Trophoblast cell (in vitro differentiated cells and primary cell): ENCODE data around the gene HLA-DQB2.
"Not testable (repeated sequence)": the region's sequence is repeated elsewhere in the genome, so short reads cannot be mapped to it uniquely, and the experiment has no call there.

ENCODE experiments used
- DNase-seq, 2 donors: peaks; one replicate each; pipeline ENCODE4 v3.0.0-alpha.2; 2016
- H2AFZ ChIP-seq: 2 replicates; pipeline ENCODE4 v1.6.1; 2013; ENCODE audit warnings: low read length, moderate library complexity, mild to moderate bottlenecking; ENCODE audit not compliant: insufficient read depth, poor library complexity
- H2AK5ac ChIP-seq: 2 replicates; pipeline ENCODE4 v1.6.1; 2013; ENCODE audit warnings: mild to moderate bottlenecking, low read length
- H2BK120ac ChIP-seq: 2 replicates; pipeline ENCODE4 v1.6.1; 2013; ENCODE audit warnings: low read length, mild to moderate bottlenecking, moderate library complexity; ENCODE audit not compliant: insufficient read depth, poor library complexity
- H2BK12ac ChIP-seq: 2 replicates; pipeline ENCODE4 v1.6.1; 2013; ENCODE audit warnings: mild to moderate bottlenecking, low read length, moderate library complexity
- H2BK5ac ChIP-seq: 2 replicates; pipeline ENCODE4 v1.6.1; 2013; ENCODE audit warnings: low read length, low read depth, moderate library complexity, mild to moderate bottlenecking; ENCODE audit not compliant: poor library complexity
- H3K14ac ChIP-seq: 2 replicates; pipeline ENCODE4 v1.6.1; 2013; ENCODE audit warnings: mild to moderate bottlenecking, low read length
- H3K18ac ChIP-seq: 2 replicates; pipeline ENCODE4 v1.6.1; 2013; ENCODE audit warnings: mild to moderate bottlenecking, low read length
- H3K23ac ChIP-seq: 2 replicates; pipeline ENCODE4 v1.6.1; 2013; ENCODE audit warnings: low read length
- H3K27ac ChIP-seq: 2 replicates; pipeline ENCODE4 v1.5.1; 2013; ENCODE audit warnings: low read depth, mild to moderate bottlenecking, inconsistent platforms, low read length, moderate library complexity
- H3K27me3 ChIP-seq: 2 replicates; pipeline ENCODE4 v1.6.1; 2013; ENCODE audit warnings: inconsistent platforms, mild to moderate bottlenecking, low read length, moderate library complexity; ENCODE audit not compliant: insufficient read depth
- H3K36me3 ChIP-seq, 2 experiments: 1 replicate in 1 of 2; 2 replicates in 1 of 2; pipeline ENCODE4 v1.6.1; 2013; ENCODE audit warnings: low read length in 2 of 2, mild to moderate bottlenecking in 2 of 2, moderate library complexity in 1 of 2; ENCODE audit not compliant: insufficient read depth in 2 of 2, control insufficient read depth in 1 of 2
- H3K4ac ChIP-seq: 2 replicates; pipeline ENCODE4 v1.6.1; 2013; ENCODE audit warnings: low read depth, mild to moderate bottlenecking, low read length, moderate library complexity
- H3K4me1 ChIP-seq, 2 experiments: 1 replicate in 1 of 2; 2 replicates in 1 of 2; pipeline ENCODE4 v1.6.1; 2013; ENCODE audit warnings: low read length in 2 of 2, mild to moderate bottlenecking in 2 of 2, moderate library complexity in 1 of 2; ENCODE audit not compliant: insufficient read depth in 2 of 2, control insufficient read depth in 1 of 2
- H3K4me2 ChIP-seq: 2 replicates; pipeline ENCODE4 v1.6.1; 2013; ENCODE audit warnings: inconsistent platforms, mild to moderate bottlenecking, low read length, moderate library complexity
- H3K4me3 ChIP-seq: 2 replicates; pipeline ENCODE4 v1.5.1; 2013; ENCODE audit warnings: mild to moderate bottlenecking, low read depth, low read length, inconsistent platforms
- H3K79me1 ChIP-seq: one replicate; pipeline ENCODE4 v1.6.1; 2013; ENCODE audit warnings: low read length
- H3K79me2 ChIP-seq: 2 replicates; pipeline ENCODE4 v1.6.1; 2013; ENCODE audit warnings: low read length, mild to moderate bottlenecking; ENCODE audit not compliant: control insufficient read depth, insufficient read depth, poor library complexity
- H3K9ac ChIP-seq: 2 replicates; pipeline ENCODE4 v1.6.1; 2013; ENCODE audit warnings: mild to moderate bottlenecking, low read length
- H3K9me3 ChIP-seq: 2 replicates; pipeline ENCODE4 v1.6.1; 2013; ENCODE audit warnings: low read depth, mild to moderate bottlenecking, control low read depth, inconsistent platforms, low read length; ENCODE audit not compliant: insufficient read depth
- H4K12ac ChIP-seq: 2 replicates; pipeline ENCODE4 v1.6.1; 2013; ENCODE audit warnings: low read depth, mild to moderate bottlenecking, low read length, moderate library complexity
- H4K8ac ChIP-seq: 2 replicates; pipeline ENCODE4 v1.6.1; 2013; ENCODE audit warnings: low read depth, mild to moderate bottlenecking, low read length, moderate library complexity
- H4K91ac ChIP-seq: one replicate; pipeline ENCODE4 v1.6.1; 2013; ENCODE audit warnings: low read depth, mild to moderate bottlenecking, low read length, moderate library complexity
- WGBS: extraction: QIAGEN DNeasy Blood & Tissue Kit; methylation state at CpG from one replicate; pipeline ENCODE4 v1.1.7; 2013; ENCODE audit warnings: missing lambda C conversion rate; ENCODE audit not compliant: insufficient read length, insufficient coverage; ENCODE audit errors: extremely low coverage; 5-methylcytosine and 5-hydroxymethylcytosine counted together

The HLA-DQB2 gene

DNA sequence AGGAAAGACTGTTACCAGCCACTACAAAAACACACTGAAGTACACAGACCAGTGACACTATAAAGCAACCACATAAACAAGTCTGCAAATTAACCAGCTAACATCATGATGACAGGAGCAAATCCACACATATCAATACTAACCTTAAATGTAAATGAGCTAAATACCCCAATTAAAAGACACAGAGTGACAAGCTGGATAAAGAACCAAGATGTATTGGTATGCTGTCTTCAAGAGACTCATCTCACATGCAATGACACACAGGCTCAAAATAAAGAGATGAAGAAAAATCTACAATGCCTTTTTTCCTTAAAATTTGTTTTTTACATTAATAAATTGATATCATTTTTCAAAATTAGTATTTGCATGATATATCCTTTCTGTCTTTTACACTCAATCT, 19.6 kb upstream of the HLA-DQB2 start:
- H3K4ac ChIP-seq, H4K12ac ChIP-seq, H2BK120ac ChIP-seq, DNase-seq, H2BK5ac ChIP-seq, H4K8ac ChIP-seq, H3K4me2 ChIP-seq, H3K9ac ChIP-seq, H2AFZ ChIP-seq, H3K18ac ChIP-seq, H3K14ac ChIP-seq, H3K4me1 ChIP-seq, H3K9me3 ChIP-seq, H3K4me3 ChIP-seq, H3K79me2 ChIP-seq, H2BK12ac ChIP-seq, H3K36me3 ChIP-seq, H4K91ac ChIP-seq, H3K27me3 ChIP-seq, H3K27ac ChIP-seq, H2AK5ac ChIP-seq, H3K23ac ChIP-seq, H3K79me1 ChIP-seq: not testable (repeated sequence)

DNA sequence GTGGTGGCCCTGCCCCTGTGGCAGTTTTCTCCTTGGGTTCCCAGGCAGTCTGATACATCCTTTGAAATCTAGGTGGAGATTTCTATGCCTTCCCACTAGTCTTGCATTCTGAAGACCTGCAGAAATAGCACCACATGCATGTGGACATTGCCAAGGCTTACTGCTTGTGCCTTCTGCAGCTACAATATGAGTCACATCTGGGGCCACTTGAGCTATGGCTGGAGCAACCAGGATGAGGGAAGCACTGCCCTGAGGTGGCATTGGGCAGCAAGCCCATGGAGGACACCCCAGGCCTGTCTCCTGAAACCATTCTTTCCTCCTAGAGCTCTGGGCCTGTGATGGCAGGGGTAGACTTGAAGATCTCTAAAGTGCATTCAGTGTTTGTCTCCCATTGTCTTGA, 15.7 kb upstream of the HLA-DQB2 start:
- H4K8ac ChIP-seq: no peak overlapping the region
- no peaks in the 10 kb centered on the region for H3K27me3 ChIP-seq
- no peak overlapping the region for H3K23ac ChIP-seq
- no peaks in the 10 kb centered on the region for H3K4me1 ChIP-seq
- H4K91ac ChIP-seq: no peak overlapping the region
- H3K79me2 ChIP-seq: no peaks in the 10 kb centered on the region
- H3K9ac ChIP-seq: no peak overlapping the region
- H2BK12ac ChIP-seq: no peak overlapping the region
- H3K36me3 ChIP-seq: no peaks in the 10 kb centered on the region
- H3K27ac ChIP-seq: no peak overlapping the region
- no peak overlapping the region for H3K4me3 ChIP-seq
- H3K79me1 ChIP-seq: no peaks in the 10 kb centered on the region
- H2AK5ac ChIP-seq: no peak overlapping the region
- H4K12ac ChIP-seq: no peak overlapping the region
- no peak overlapping the region for H2BK120ac ChIP-seq
- H3K4me2 ChIP-seq: no peak overlapping the region
- no peak overlapping the region for H2BK5ac ChIP-seq
- H3K9me3 ChIP-seq: no peaks in the 10 kb centered on the region
- no peak overlapping the region for H3K18ac ChIP-seq
- no peak overlapping the region for H3K14ac ChIP-seq
- H3K4ac ChIP-seq: no peak overlapping the region
- no peak for DNase-seq
- no peak overlapping the region for H2AFZ ChIP-seq

DNA sequence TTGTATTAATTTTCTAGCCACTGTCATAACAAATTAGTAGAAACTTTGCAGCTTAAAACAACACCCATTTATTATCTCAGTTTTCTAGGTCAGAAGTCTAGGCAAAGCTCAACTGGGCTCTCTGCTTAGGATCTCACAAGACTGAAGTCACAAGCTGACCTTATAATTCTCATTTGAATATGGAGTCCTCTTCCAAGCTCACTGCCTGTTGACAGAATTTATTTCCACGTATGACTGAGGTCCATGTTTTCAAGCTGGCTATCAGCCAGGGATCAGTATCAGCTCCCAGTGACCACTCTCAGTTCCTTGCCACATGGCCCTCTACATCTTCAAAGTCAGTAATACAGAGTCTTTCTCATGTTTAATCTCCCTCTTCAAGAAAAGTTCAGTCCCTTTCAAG, 11.7 kb upstream of the HLA-DQB2 start:
- Histone ChIP-seq H4K12ac (no peak overlapping the region), H3K9me3 (no peaks in the 10 kb centered on the region), H3K27me3 (no peaks in the 10 kb centered on the region), H3K4me3 (no peak overlapping the region), H3K79me2 (no peaks in the 10 kb centered on the region), H2AFZ (no peak overlapping the region), H3K4me1 (no peaks in the 10 kb centered on the region), H3K79me1 (no peaks in the 10 kb centered on the region), H3K4me2 (no peak overlapping the region), H2AK5ac (no peak overlapping the region), H3K36me3 (no peaks in the 10 kb centered on the region), H3K9ac (no peak overlapping the region), H3K27ac (no peak overlapping the region), H3K23ac (no peak overlapping the region), H2BK12ac (no peak overlapping the region), H3K4ac (no peak overlapping the region), H3K14ac (no peak overlapping the region), H4K8ac (no peak overlapping the region), H2BK5ac (no peak overlapping the region), H4K91ac (no peak overlapping the region), H2BK120ac (no peak overlapping the region), H3K18ac (no peak overlapping the region)
- DNase-seq: no peak
- no CpG with 5 or more reads among the region's 1 CpG for WGBS

DNA sequence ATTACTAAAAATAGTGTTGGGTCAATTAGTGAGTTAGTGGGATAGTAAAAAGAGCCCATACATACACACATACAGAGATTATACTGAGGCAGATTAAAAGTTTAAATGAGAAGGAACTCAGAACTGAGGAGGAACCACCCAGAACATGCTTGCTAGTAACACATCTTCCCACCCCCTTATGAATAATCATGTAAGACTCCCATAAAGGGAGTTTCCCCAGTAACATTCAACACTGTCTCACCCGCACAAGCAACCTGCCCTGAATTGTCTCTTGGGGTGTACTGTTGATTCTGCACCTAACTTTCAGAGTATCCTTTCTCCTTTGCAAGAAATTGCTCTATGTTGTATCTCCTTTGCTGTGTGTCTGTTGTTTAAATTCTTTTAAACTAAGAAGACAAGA, 11.1 kb upstream of the HLA-DQB2 start:
- H3K4ac ChIP-seq: no peak overlapping the region
- H3K14ac ChIP-seq: no peak overlapping the region
- H4K91ac ChIP-seq: no peak overlapping the region
- no peak for DNase-seq
- no peak overlapping the region for H3K4me2 ChIP-seq
- H3K9me3 ChIP-seq: no peaks in the 10 kb centered on the region
- H4K8ac ChIP-seq: no peak overlapping the region
- no peak overlapping the region for H4K12ac ChIP-seq
- no peak overlapping the region for H2BK120ac ChIP-seq
- no peaks in the 10 kb centered on the region for H3K4me1 ChIP-seq
- H3K79me2 ChIP-seq: no peaks in the 10 kb centered on the region
- H2AFZ ChIP-seq: no peak overlapping the region
- no peak overlapping the region for H3K18ac ChIP-seq
- H2AK5ac ChIP-seq: no peak overlapping the region
- H3K23ac ChIP-seq: no peak overlapping the region
- no CpG with 5 or more reads among the region's 1 CpG for WGBS
- H3K4me3 ChIP-seq: no peak overlapping the region
- no peaks in the 10 kb centered on the region for H3K27me3 ChIP-seq
- H3K79me1 ChIP-seq: no peaks in the 10 kb centered on the region
- no peak overlapping the region for H2BK12ac ChIP-seq
- H3K27ac ChIP-seq: no peak overlapping the region
- H3K9ac ChIP-seq: no peak overlapping the region
- H2BK5ac ChIP-seq: no peak overlapping the region
- H3K36me3 ChIP-seq: no peaks in the 10 kb centered on the region

GRCh38 chr6:32772656-32773055, 9.3 kb upstream of the HLA-DQB2 start:
- H3K4me2 ChIP-seq: no peak overlapping the region
- H3K23ac ChIP-seq: no peak overlapping the region
- H3K36me3 ChIP-seq: no peaks in the 10 kb centered on the region
- no peak overlapping the region for H2AK5ac ChIP-seq
- no peak overlapping the region for H3K27ac ChIP-seq
- no peak overlapping the region for H3K4me3 ChIP-seq
- H4K91ac ChIP-seq: no peak overlapping the region
- no peak overlapping the region for H2BK5ac ChIP-seq
- no peak overlapping the region for H3K14ac ChIP-seq
- no CpG with 5 or more reads among the region's 1 CpG for WGBS
- H3K4me1 ChIP-seq: no peaks in the 10 kb centered on the region
- H4K12ac ChIP-seq: no peak overlapping the region
- no peaks in the 10 kb centered on the region for H3K79me2 ChIP-seq
- H3K4ac ChIP-seq: no peak overlapping the region
- H3K18ac ChIP-seq: no peak overlapping the region
- H3K27me3 ChIP-seq: no peaks in the 10 kb centered on the region
- H2BK120ac ChIP-seq: no peak overlapping the region
- no peak overlapping the region for H4K8ac ChIP-seq
- no peak overlapping the region for H2BK12ac ChIP-seq
- DNase-seq: no peak
- H3K9ac ChIP-seq: no peak overlapping the region
- no peak overlapping the region for H2AFZ ChIP-seq
- H3K9me3 ChIP-seq: no peaks in the 10 kb centered on the region
- no peaks in the 10 kb centered on the region for H3K79me1 ChIP-seq
